ENCODE results near the gene PARD3.
A peak's percentile ranks its signal among the peaks of the same experiment; 100 is the strongest.

The PARD3 gene

GRCh38 chr10:34513636-34514035 lies 301.5 kb downstream of the PARD3 start:
- in situ Hi-C loops (cut with HindIII; ENCODE audit: low sequenced_read_pairs): no loop called here
- no peak for TF ChIP-seq CTCF (IDR thresholded peaks at IDR 0.05; ENCODE audit: low read depth, low read length)
- DNase-seq (ENCODE audit: low read depth, low spot score): no peak
- H3K4me3 ChIP-seq (ENCODE audit: low read depth, low read length): no peak overlapping the region

GRCh38 chr10:34507217-34507616 lies 307.9 kb downstream of the PARD3 start:
- no peak for TF ChIP-seq CTCF (IDR thresholded peaks at IDR 0.05; ENCODE audit: low read depth, low read length)
- DNase-seq (ENCODE audit: low read depth, low spot score): no peak
- in situ Hi-C loops (cut with HindIII; ENCODE audit: low sequenced_read_pairs): no loop called here

GRCh38 chr10:34506786-34507185 lies 308.3 kb downstream of the PARD3 start:
- TF ChIP-seq CTCF (IDR thresholded peaks at IDR 0.05; ENCODE audit: low read depth, low read length): no peak
- in situ Hi-C loops (cut with HindIII; ENCODE audit: low sequenced_read_pairs): no loop called here
- no peak overlapping the region for H3K4me3 ChIP-seq (ENCODE audit: low read depth, low read length)
- DNase-seq (ENCODE audit: low read depth, low spot score): no peak

More at GRCh38 chr10:34507217-34507616, 307.9 kb downstream of the PARD3 start:
- H3K4me3 ChIP-seq (ENCODE audit: low read depth, low read length): no peak overlapping the region

GRCh38 chr10:34505338-34505737 lies 309.8 kb downstream of the PARD3 start:
- H3K4me3 ChIP-seq (ENCODE audit: low read depth, low read length): no peak overlapping the region
- no peak for TF ChIP-seq CTCF (IDR thresholded peaks at IDR 0.05; ENCODE audit: low read depth, low read length)
- in situ Hi-C loops (cut with HindIII; ENCODE audit: low sequenced_read_pairs): no loop called here
- DNase-seq (ENCODE audit: low read depth, low spot score): peak; percentile 81

- no peak for TF ChIP-seq CTCF (IDR thresholded peaks at IDR 0.05; ENCODE audit: low read depth, low read length)
- no peak overlapping the region for H3K4me3 ChIP-seq (ENCODE audit: low read depth, low read length)
- in situ Hi-C loops (cut with HindIII; ENCODE audit: low sequenced_read_pairs): no loop called here
- DNase-seq (ENCODE audit: low read depth, low spot score): peak; percentile 66
Measured at GRCh38 chr10:34504534-34504933, 310.6 kb downstream of the PARD3 start.

GRCh38 chr10:34503704-34504103 lies 311.4 kb downstream of the PARD3 start:
- in situ Hi-C loops (cut with HindIII; ENCODE audit: low sequenced_read_pairs): no loop called here
- TF ChIP-seq CTCF (IDR thresholded peaks at IDR 0.05; ENCODE audit: low read depth, low read length): no peak
- DNase-seq (ENCODE audit: low read depth, low spot score): no peak
- H3K4me3 ChIP-seq (ENCODE audit: low read depth, low read length): no peak overlapping the region
